GM19025 (cell line): ENCODE data around the gene RAC2.

Experiments
- ATAC-seq: cut with Tn5 transposase; IDR thresholded peaks from one replicate; pipeline ENCODE4 v1.9.1; 2021; ENCODE audit warnings: mild to moderate bottlenecking, low read depth, moderate library complexity; ENCODE audit not compliant: unreplicated experiment

The RAC2 gene

DNA sequence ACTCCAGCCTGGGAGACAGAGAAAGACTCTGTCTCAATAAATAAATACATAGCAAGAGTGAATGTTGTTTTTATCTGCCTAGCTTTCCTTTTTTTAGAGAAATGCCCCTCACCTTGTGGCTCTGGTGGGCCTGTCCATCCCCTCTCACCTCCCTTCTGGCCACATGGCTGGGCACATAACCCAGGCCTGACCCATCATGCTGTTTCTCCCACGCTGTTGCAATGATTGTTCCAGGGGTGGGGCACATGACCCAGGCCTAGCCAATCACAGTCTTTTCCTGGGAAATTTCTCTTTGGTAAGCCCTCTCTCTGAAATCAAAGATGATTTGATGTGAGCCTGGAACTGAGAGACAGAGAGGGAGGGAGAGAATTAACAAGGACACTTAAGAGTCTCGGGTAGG lies 32.7 kb upstream of the RAC2 start:
- ATAC-seq: no peak

GRCh38 chr22:37275622-37276021 lies 31.6 kb upstream of the RAC2 start:
- no peak for ATAC-seq

- ATAC-seq: no peak
Observed at GRCh38 chr22:37275134-37275533, 31.1 kb upstream of the RAC2 start.

DNA sequence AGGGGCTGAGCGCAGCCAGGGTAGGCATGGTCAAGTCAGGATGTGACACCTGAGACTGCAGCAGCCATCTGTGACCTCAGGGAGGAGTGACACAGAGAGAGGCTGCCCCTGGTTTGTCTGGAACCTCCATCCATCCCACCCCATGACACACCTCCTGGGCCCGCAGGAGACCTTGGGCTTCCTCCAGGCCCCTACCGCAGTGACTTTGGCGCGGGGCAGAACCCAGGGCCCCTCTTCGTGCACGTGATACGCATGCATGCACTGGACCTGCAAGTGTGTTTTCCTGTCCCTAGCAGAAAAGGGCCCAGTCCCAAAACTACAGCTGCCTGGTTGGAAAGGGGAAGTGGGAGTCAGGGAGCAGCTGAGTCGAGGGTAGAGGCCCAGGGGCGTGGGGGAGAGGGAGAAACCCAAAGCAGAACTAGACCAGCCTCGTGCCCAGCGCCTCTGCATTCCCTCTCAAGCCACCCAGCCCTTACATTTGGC lies 30.4 kb upstream of the RAC2 start:
- no peak for ATAC-seq

- no peak for ATAC-seq
Observed at GRCh38 chr22:37273846-37274225, 29.8 kb upstream of the RAC2 start.

GRCh38 chr22:37273126-37273845 lies 29.2 kb upstream of the RAC2 start:
- ATAC-seq: no peak

DNA sequence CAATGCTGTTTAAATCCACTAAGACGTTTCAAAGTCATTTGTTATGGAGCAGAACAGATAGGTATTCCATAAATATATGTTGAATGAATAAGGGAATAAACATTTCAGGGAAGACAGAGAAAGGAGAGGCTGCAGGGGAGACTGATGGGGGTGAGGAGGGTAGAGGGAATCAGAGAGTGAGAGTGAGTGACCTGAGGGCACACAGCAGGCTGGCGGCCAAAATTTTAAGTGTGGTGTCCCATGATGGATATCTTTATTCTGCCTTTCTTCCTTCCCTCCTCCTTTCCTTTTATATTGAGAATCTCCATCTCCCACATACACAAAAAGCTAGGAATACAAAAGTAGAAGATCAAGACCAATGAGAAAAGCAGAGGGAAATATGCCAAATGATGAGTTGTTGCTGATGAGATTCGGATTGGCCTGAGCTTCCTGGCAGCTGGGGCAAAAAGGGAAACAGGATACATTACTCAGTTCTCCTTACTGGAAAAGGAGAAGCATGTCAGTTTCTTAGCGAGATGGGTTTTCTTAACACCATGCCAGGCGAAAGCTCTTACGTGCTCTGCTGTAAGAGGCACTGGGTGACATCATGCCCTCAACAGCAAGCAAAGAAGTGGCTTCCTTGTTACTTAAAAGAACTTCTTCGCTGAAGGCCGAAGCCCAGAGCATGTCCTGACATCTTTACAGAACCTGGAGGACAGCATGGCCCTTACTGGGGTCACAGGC lies 27.0 kb upstream of the RAC2 start:
- no peak for ATAC-seq

DNA sequence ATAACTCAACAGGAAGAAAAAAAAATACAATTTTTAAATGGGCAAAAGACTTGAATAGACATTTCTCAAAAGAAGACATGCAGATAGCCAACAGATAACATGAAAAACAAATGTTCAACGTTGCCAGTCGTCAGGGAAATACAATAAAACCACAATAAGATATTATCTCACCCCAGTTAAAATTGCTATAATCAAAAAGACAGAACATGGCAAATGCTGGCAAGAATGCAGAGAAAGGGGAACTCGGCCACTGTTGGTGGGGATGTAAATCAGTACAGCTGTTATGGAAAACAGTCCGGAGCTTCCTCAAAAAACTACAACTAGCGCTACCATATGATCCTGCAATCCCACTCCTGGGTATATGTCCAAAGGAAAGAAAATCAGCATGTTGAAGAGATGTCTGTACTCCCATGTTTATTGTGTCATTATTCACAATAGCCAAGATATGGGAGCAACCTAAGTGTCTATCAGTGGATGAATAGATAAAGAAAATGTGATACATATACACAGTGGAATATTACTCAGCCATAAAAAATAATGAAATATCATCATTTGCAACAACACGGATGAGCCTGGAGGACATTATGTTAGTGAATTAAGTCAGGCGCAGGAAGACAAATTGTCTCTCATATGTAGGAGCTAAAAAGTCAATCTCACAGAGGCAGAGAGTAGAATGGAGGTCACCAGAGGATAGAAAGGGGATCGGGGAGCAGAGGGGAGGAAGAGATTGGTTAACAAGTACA lies 26.0 kb upstream of the RAC2 start:
- no peak for ATAC-seq

DNA sequence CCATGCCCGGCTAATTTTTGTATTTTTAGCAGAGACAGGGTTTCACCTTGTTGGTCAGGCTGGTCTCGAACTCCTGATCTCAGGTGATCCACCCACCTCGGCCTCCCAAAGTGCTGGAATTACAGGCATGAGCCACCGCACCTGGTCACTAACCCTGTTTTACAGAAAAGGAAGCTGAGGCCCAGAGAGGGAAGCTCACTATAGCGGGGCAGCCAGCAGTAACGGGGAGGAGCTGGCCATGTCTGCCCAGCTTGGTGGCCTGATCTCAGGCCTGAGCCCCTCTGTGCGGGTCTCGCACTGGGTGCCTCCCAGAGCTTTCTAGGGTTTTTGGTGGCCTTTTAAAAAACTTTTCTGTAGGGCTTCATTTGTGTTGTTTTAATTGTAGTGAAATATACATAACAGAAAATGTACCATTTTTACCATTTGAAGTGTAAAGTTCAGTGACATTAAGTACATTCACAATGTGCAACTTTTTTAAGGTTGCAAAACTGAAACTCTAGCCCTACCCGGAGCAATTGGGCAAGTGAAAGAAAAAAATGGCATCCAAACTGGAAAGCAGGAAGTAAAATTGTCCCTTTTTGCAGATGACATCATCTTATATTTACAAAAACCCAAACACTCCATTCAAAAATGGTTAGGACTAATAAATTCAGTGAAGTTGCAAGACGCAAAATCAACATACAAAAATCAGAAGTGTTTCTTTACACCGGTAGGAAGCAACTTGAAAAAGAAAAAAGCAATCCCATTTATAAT lies 23.8 kb upstream of the RAC2 start:
- no peak for ATAC-seq

- ATAC-seq: peak; percentile 81
Observed at GRCh38 chr22:37267135-37267587, 23.1 kb upstream of the RAC2 start.

DNA sequence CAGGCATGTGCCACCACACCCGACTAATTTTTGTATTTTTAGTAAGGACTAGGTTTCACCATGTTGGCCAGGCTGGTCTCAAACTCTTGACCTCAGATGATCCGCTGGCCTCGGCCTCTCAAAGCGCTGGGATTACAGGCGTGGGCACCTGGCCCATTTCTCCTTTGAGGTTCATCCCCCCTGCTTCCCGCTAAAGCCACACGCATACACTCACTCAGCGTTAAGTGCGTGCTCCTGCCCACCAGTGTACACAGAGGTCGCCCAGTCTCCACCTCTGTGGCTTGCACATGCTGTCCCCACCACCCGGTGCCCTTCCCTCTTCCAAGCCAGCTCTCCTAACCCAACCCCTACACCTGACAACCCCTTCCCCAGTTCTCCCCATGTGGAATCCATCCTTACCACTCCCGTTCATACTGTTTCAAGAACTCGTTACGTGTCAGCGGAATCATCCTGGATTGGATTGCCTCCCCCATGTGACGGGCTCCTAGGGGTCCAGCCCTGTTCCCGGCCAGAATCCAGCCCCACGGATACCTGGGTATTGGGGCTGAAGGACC lies 22.6 kb upstream of the RAC2 start:
- no peak for ATAC-seq

DNA sequence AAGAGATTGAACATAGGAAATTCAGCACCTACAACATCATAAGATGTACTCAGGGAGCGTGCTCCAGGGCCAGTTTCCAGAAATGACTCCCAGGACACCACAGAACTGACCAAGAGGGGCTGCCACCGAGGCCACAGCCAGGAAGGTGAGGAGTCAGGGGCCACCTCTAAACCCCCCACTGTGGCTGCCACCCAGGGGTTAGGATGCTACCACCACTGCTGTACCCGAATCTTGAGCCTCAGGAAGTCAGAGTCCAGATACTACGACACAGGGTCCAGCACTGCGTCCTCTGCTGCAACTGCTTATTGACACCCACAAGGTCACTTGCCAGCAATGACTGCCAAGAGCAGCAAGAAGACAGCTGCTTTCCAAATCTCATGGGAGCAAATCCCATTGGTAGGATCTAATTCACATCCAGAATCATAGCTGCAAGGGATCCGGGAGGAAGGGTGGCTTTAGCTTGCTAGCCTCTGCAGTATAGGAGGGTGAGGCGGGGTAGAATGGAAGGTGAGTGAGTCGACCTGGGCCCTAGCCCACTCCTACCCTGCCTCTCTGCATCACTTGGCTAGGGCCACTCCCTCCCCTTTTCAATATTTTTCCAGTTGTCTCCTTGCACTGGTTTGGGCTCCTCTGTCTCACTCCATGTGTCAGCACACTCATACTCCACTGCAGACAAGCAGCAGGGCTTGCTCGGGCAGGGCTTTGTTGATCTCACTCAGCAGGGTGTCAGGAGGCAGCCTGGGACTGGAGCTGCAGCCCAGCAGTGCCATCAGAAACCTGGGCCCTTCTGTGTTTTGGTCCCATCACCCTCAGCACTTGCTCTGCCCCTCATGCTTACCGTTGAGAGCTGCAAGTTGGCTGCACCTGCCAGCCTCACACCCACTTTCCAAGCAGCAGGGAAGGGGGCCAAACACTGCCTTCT lies 20.2 kb upstream of the RAC2 start:
- no peak for ATAC-seq

DNA sequence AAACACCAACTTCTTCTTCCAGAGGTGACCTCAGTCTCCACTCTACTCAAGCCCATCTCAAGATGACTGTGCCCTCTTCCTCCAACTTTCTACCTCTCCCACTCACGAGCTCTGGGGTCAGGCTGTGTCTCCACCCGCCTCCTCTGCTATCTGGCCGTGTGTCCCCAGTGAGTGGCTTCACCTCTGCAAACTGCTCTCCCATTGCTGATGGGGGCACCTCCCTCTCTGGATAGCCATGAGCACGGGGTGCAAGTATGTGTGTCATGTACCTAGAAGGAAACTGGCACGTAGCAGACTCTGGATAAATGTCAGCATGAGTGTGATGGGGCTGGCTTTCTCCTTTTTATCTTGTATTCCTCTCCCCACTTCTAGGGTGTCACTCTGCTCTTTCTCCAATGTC lies 18.3 kb upstream of the RAC2 start:
- no peak for ATAC-seq

- ATAC-seq: no peak
Observed at GRCh38 chr22:37260901-37261336, 16.9 kb upstream of the RAC2 start.

- no peak for ATAC-seq
Observed at GRCh38 chr22:37260155-37260795, 16.2 kb upstream of the RAC2 start.

- ATAC-seq: no peak
Observed at GRCh38 chr22:37259540-37260029, 15.5 kb upstream of the RAC2 start.

DNA sequence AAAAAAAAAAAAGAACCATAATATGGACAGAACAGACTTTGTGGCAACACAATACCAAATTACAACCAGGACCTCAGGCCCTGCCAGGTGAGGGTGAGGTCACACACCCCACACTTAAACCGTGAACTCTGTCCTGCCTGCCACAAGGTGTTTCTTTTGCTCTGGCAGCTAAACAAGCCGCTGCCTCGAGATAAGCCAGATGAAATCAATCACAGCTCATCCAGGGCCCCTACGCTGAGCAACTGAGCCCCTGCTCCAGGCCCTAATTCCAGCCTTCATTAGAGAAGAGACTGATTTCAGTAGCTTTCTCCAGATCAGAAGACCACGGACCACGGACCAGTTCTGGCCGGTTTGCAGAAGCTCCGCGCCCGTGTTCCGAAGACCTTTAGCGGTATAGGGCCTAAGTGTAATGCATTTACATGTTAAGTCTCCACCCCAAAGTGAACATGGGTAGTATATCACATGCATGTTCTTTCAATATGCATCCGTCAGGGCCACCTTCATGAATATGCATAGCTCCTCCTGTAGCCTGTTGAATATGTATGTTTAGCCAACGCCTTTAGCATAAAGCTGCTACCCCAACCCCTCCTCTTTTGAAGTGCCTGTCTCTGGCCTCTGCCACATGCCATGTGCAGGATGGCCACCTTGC lies 14.8 kb upstream of the RAC2 start:
- no peak for ATAC-seq
